Neural cell (in vitro differentiated cells): Measurements from ENCODE around the gene SOCS7. TPM values are rescaled to one million over a fixed set of nuclear protein-coding genes. Genes with fewer than 3 reads are reported as not detected.

Experiments used
- H2AFZ ChIP-seq: fragments of 200-600, 300-800 bp; sonication (generic), shearing (Covaris generic); 2 replicates; pipeline ENCODE4 v1.6.0; 2014; ENCODE audit warnings: low read depth, mild to moderate bottlenecking, antibody characterized with exemption, low read length, moderate library complexity
- H3F3A ChIP-seq: fragments of 200-600 bp; shearing (Covaris generic); 2 replicates; pipeline ENCODE4 v1.6.1; 2016; ENCODE audit warnings: mild to moderate bottlenecking, moderate library complexity, mixed read lengths, antibody characterized with exemption, low read length; ENCODE audit not compliant: insufficient read depth, poor library complexity, severe bottlenecking
- H3K27ac ChIP-seq: fragments of 200-600, 300-800 bp; sonication (generic), shearing (Covaris generic); 2 replicates; pipeline ENCODE4 v1.5.1; 2014; ENCODE audit warnings: mild to moderate bottlenecking, low read length, moderate library complexity
- H3K27me3 ChIP-seq: fragments of 300-800, 200-600 bp; sonication (generic), shearing (Covaris generic); 2 replicates; pipeline ENCODE4 v1.6.0; 2014; ENCODE audit warnings: mild to moderate bottlenecking, low read depth, low read length, moderate library complexity; ENCODE audit not compliant: insufficient read depth
- H3K36me3 ChIP-seq: fragments of 300-800, 200-600 bp; sonication (generic), shearing (Covaris generic); 2 replicates; pipeline ENCODE4 v1.5.1; 2014; ENCODE audit warnings: mild to moderate bottlenecking, antibody characterized with exemption, low read length, moderate library complexity; ENCODE audit not compliant: insufficient read depth
- H3K4me2 ChIP-seq: fragments of 300-800, 200-600 bp; sonication (generic), shearing (Covaris generic); 2 replicates; pipeline ENCODE4 v1.6.0; 2014; ENCODE audit warnings: mild to moderate bottlenecking, low read length
- H3K4me3 ChIP-seq: fragments of 300-800, 200-600 bp; sonication (generic), shearing (Covaris generic); 2 replicates; pipeline ENCODE4 v1.5.1; 2014; ENCODE audit warnings: mild to moderate bottlenecking, low read length, moderate library complexity
- H3K79me2 ChIP-seq: fragments of 200-600 bp; shearing (Covaris generic); replicated peaks from 2 replicates; pipeline ENCODE4 v1.6.0; 2014; ENCODE audit warnings: mild to moderate bottlenecking, low read length, moderate library complexity; ENCODE audit not compliant: insufficient read depth
- H3K9ac ChIP-seq: fragments of 300-800, 200-600 bp; sonication (generic), shearing (Covaris generic); 2 replicates; pipeline ENCODE4 v1.6.1; 2016; ENCODE audit warnings: mild to moderate bottlenecking, low read length, mixed read lengths
- H3K9me2 ChIP-seq: fragments of 200-600 bp; shearing (Covaris generic); 2 replicates; pipeline ENCODE4 v1.6.1; 2016; ENCODE audit warnings: mild to moderate bottlenecking, low read length, mixed read lengths; ENCODE audit not compliant: insufficient read depth
- H3K9me3 ChIP-seq: fragments of 200-600, 300-800 bp; sonication (generic), shearing (Covaris generic); 2 replicates; pipeline ENCODE4 v1.6.1; 2016; ENCODE audit warnings: mild to moderate bottlenecking, mixed run types, low read length, moderate library complexity, mixed read lengths
- H4K20me1 ChIP-seq: fragments of 200-600 bp; shearing (Covaris generic); 2 replicates; pipeline ENCODE4 v1.6.1; 2016; ENCODE audit warnings: mild to moderate bottlenecking, mixed run types; ENCODE audit not compliant: insufficient read depth
- EP300 ChIP-seq: fragments of 450-650 bp; conservative IDR thresholded peaks from 2 replicates; pipeline ENCODE4 v1.6.1; 2014; ENCODE audit warnings: antibody characterized with exemption, mild to moderate bottlenecking, moderate library complexity; ENCODE audit not compliant: poor library complexity, severe bottlenecking
- EZH2 ChIP-seq: fragments of 200-600, 300-800 bp; shearing (Covaris generic), sonication (generic); IDR thresholded peaks from 2 replicates; pipeline ENCODE4 v1.6.1; 2014; ENCODE audit warnings: antibody characterized with exemption, low read length, borderline replicate concordance, mild to moderate bottlenecking; ENCODE audit not compliant: insufficient read depth, poor library complexity, severe bottlenecking
- MXI1 ChIP-seq: fragments of 450-650 bp; conservative IDR thresholded peaks from 2 replicates; pipeline ENCODE4 v1.6.1; 2014; ENCODE audit warnings: antibody characterized with exemption, mild to moderate bottlenecking; ENCODE audit not compliant: poor library complexity, severe bottlenecking
- POLR2AphosphoS5 ChIP-seq: IDR thresholded peaks from 2 replicates; pipeline ENCODE4 v1.6.1; 2012
- RAD21 ChIP-seq: fragments of 450-650 bp; conservative IDR thresholded peaks from 2 replicates; pipeline ENCODE4 v1.6.1; 2014; ENCODE audit warnings: antibody characterized with exemption, mild to moderate bottlenecking, moderate library complexity
- SMC3 ChIP-seq: fragments of 450-650 bp; conservative IDR thresholded peaks from 2 replicates; pipeline ENCODE4 v1.6.1; 2014; ENCODE audit warnings: antibody characterized with exemption, mild to moderate bottlenecking, moderate library complexity; ENCODE audit not compliant: poor library complexity
- TAF1 ChIP-seq: IDR thresholded peaks from 2 replicates; pipeline ENCODE4 v1.6.1; 2012; ENCODE audit warnings: low read depth
- polyA minus RNA-seq: library from RNA; depleted of rRNA, polyadenylated mRNA; stranded (reverse); fragments of >200 nt; gene quantifications from 2 replicates; pipeline ENCODE4 v1.2.3, GENCODE V29; 2014
- polyA plus RNA-seq: library from polyadenylated mRNA; depleted of rRNA; stranded (reverse); fragments of >200 nt; gene quantifications from 2 replicates; pipeline ENCODE4 v1.2.3, GENCODE V29; 2014
- TF ChIP-seq, protein P1 (sequence below): fragments of 450-650 bp; IDR thresholded peaks from 2 replicates; pipeline ENCODE4 v1.5.1; 2014; ENCODE audit warnings: antibody characterized with exemption, mild to moderate bottlenecking, moderate library complexity; ENCODE audit not compliant: poor library complexity, severe bottlenecking
- TF ChIP-seq, protein P2 (sequence below): IDR thresholded peaks from 2 replicates; pipeline ENCODE4 v1.6.1; 2012; ENCODE audit warnings: borderline replicate concordance

Gene SOCS7, protein sequence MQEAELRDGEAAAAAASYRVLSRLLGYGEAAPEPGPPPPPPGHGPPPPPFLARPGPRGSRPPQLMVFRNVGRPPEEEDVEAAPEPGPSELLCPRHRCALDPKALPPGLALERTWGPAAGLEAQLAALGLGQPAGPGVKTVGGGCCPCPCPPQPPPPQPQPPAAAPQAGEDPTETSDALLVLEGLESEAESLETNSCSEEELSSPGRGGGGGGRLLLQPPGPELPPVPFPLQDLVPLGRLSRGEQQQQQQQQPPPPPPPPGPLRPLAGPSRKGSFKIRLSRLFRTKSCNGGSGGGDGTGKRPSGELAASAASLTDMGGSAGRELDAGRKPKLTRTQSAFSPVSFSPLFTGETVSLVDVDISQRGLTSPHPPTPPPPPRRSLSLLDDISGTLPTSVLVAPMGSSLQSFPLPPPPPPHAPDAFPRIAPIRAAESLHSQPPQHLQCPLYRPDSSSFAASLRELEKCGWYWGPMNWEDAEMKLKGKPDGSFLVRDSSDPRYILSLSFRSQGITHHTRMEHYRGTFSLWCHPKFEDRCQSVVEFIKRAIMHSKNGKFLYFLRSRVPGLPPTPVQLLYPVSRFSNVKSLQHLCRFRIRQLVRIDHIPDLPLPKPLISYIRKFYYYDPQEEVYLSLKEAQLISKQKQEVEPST
- polyA plus RNA-seq (23.7 and 28.6 TPM in 2 replicates), polyA minus RNA-seq (49.0 and 56.5 TPM in 2 replicates)

GRCh38 chr17:38351412-38352222, at the start of gene SOCS7:
SOCS7 (plus strand) TSS chr17:38351844; CDS start chr17:38352053, 209 bp downstream.
- TF ChIP-seq, protein P1, sequence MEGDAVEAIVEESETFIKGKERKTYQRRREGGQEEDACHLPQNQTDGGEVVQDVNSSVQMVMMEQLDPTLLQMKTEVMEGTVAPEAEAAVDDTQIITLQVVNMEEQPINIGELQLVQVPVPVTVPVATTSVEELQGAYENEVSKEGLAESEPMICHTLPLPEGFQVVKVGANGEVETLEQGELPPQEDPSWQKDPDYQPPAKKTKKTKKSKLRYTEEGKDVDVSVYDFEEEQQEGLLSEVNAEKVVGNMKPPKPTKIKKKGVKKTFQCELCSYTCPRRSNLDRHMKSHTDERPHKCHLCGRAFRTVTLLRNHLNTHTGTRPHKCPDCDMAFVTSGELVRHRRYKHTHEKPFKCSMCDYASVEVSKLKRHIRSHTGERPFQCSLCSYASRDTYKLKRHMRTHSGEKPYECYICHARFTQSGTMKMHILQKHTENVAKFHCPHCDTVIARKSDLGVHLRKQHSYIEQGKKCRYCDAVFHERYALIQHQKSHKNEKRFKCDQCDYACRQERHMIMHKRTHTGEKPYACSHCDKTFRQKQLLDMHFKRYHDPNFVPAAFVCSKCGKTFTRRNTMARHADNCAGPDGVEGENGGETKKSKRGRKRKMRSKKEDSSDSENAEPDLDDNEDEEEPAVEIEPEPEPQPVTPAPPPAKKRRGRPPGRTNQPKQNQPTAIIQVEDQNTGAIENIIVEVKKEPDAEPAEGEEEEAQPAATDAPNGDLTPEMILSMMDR: peak; percentile 27
- TF ChIP-seq RAD21 (no peak), TAF1 (no peak), EZH2 (no peak), SMC3 (peak; percentile 37), EP300 (peak; percentile 59), MXI1 (peak; percentile 46), POLR2AphosphoS5 (peak; percentile 89)
- TF ChIP-seq, protein P2, sequence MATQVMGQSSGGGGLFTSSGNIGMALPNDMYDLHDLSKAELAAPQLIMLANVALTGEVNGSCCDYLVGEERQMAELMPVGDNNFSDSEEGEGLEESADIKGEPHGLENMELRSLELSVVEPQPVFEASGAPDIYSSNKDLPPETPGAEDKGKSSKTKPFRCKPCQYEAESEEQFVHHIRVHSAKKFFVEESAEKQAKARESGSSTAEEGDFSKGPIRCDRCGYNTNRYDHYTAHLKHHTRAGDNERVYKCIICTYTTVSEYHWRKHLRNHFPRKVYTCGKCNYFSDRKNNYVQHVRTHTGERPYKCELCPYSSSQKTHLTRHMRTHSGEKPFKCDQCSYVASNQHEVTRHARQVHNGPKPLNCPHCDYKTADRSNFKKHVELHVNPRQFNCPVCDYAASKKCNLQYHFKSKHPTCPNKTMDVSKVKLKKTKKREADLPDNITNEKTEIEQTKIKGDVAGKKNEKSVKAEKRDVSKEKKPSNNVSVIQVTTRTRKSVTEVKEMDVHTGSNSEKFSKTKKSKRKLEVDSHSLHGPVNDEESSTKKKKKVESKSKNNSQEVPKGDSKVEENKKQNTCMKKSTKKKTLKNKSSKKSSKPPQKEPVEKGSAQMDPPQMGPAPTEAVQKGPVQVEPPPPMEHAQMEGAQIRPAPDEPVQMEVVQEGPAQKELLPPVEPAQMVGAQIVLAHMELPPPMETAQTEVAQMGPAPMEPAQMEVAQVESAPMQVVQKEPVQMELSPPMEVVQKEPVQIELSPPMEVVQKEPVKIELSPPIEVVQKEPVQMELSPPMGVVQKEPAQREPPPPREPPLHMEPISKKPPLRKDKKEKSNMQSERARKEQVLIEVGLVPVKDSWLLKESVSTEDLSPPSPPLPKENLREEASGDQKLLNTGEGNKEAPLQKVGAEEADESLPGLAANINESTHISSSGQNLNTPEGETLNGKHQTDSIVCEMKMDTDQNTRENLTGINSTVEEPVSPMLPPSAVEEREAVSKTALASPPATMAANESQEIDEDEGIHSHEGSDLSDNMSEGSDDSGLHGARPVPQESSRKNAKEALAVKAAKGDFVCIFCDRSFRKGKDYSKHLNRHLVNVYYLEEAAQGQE: peak; percentile 70
- Histone ChIP-seq H3F3A (no peaks in the 10 kb centered on the region), H3K4me3 (peak within 1 kb of the TSS; percentile 99), H3K9me3 (no peaks in the 10 kb centered on the region), H4K20me1 (peaks cover 4% of the 10 kb centered on the region), H2AFZ (peak within 1 kb of the TSS; percentile 6), H3K27ac (peak within 1 kb of the TSS; percentile 66), H3K4me2 (peak within 1 kb of the TSS; percentile 81), H3K36me3 (no peaks in the 10 kb centered on the region), H3K9ac (peak within 1 kb of the TSS; percentile 86), H3K79me2 (peaks cover 39% of the 10 kb centered on the region), H3K9me2 (no peaks in the 10 kb centered on the region), H3K27me3 (no peaks in the 10 kb centered on the region)

GRCh38 chr17:38315497-38315896, 36.1 kb upstream of the SOCS7 start:
- Histone ChIP-seq H3K36me3 (no peaks in the 10 kb centered on the region), H4K20me1 (no peaks in the 10 kb centered on the region), H3K4me2 (no peak overlapping the region), H3K9ac (no peak overlapping the region), H2AFZ (no peak overlapping the region), H3K27ac (no peak overlapping the region), H3K4me3 (no peak overlapping the region), H3K27me3 (no peaks in the 10 kb centered on the region), H3F3A (no peaks in the 10 kb centered on the region), H3K9me2 (no peaks in the 10 kb centered on the region), H3K9me3 (no peaks in the 10 kb centered on the region), H3K79me2 (no peaks in the 10 kb centered on the region)
- TF ChIP-seq POLR2AphosphoS5 (no peak), RAD21 (no peak), EZH2 (no peak)
- TF ChIP-seq, protein P2: no peak
